Esophagus squamous epithelium (tissue), 4 donors: ENCODE data around the gene KRT12.

ENCODE experiments used
- CTCF ChIP-seq, 6 experiments: fragments of 450-650 bp in 4 of 6; fragments of 200-600 bp in 2 of 6; sonication (generic) in 2 of 6; IDR thresholded peaks; one replicate each; pipeline ENCODE4 v1.5.1; 2016 to 2019; ENCODE audit warnings: antibody characterized with exemption in 6 of 6, mild to moderate bottlenecking in 4 of 6, moderate library complexity in 4 of 6
- POLR2A ChIP-seq, 4 donors: fragments of 450-650 bp; IDR thresholded peaks; one replicate each; pipeline ENCODE4 v1.6.1; 2017; ENCODE audit warnings: antibody characterized with exemption in 4 of 4, mild to moderate bottlenecking in 4 of 4, moderate library complexity in 3 of 4

GRCh38 chr17:40870136-40870535 is 3.1 kb upstream of the KRT12 start:
- TF ChIP-seq CTCF (IDR thresholded peaks at IDR 0.05) (no peak), POLR2A (IDR thresholded peaks at IDR 0.05) (no peak)
